GM21576 (cell line): ENCODE data around the gene TSPAN18.

Experiments used
- ATAC-seq: cut with Tn5 transposase; IDR thresholded peaks from one replicate; pipeline ENCODE4 v1.9.1; 2021; ENCODE audit warnings: mild to moderate bottlenecking, moderate library complexity; ENCODE audit not compliant: unreplicated experiment

The TSPAN18 gene

GRCh38 chr11:44759743-44760476 is 33.1 kb downstream of the TSPAN18 start:
- ATAC-seq, result no peak

GRCh38 chr11:44760477-44760872 is 33.7 kb downstream of the TSPAN18 start:
- no peak for ATAC-seq

GRCh38 chr11:44760917-44761550 is 34.3 kb downstream of the TSPAN18 start:
- no peak for ATAC-seq

- ATAC-seq, result no peak
Observed at GRCh38 chr11:44761551-44761961, 34.8 kb downstream of the TSPAN18 start.

GRCh38 chr11:44763121-44763820 is 36.5 kb downstream of the TSPAN18 start:
- no peak for ATAC-seq

- ATAC-seq, result no peak
Observed at GRCh38 chr11:44764583-44764982, 37.8 kb downstream of the TSPAN18 start.

- ATAC-seq, result no peak
Observed at GRCh38 chr11:44765026-44765595, 38.3 kb downstream of the TSPAN18 start.

GRCh38 chr11:44765676-44766075 is 38.9 kb downstream of the TSPAN18 start:
- no peak for ATAC-seq

GRCh38 chr11:44766112-44766971 is 39.6 kb downstream of the TSPAN18 start:
- no peak for ATAC-seq

GRCh38 chr11:44766972-44767278 is 40.2 kb downstream of the TSPAN18 start:
- no peak for ATAC-seq

GRCh38 chr11:44767421-44767820 is 40.7 kb downstream of the TSPAN18 start:
- no peak for ATAC-seq

GRCh38 chr11:44770401-44770800 is 43.6 kb downstream of the TSPAN18 start:
- no peak for ATAC-seq

- no peak for ATAC-seq
Observed at GRCh38 chr11:44771252-44771734, 44.5 kb downstream of the TSPAN18 start.

GRCh38 chr11:44771841-44772240 is 45.1 kb downstream of the TSPAN18 start:
- no peak for ATAC-seq

GRCh38 chr11:44773351-44773965 is 46.7 kb downstream of the TSPAN18 start:
- ATAC-seq, result no peak

GRCh38 chr11:44774108-44774507 is 47.3 kb downstream of the TSPAN18 start:
- ATAC-seq, result no peak

GRCh38 chr11:44774731-44775130 is 48.0 kb downstream of the TSPAN18 start:
- ATAC-seq, result no peak

GRCh38 chr11:44775366-44775984 is 48.7 kb downstream of the TSPAN18 start:
- ATAC-seq, result peak; percentile 46

- no peak for ATAC-seq
Observed at GRCh38 chr11:44775985-44776446, 49.3 kb downstream of the TSPAN18 start.
